Measurements from ENCODE around the gene PNKD. TPM values are rescaled to one million over a fixed set of nuclear protein-coding genes. Genes with fewer than 3 reads are reported as not detected.

PNKD gene
- total RNA-seq, 4 donors from 2014 or later, result 20.1 to 35.8 (median 31.9) TPM

DNA sequence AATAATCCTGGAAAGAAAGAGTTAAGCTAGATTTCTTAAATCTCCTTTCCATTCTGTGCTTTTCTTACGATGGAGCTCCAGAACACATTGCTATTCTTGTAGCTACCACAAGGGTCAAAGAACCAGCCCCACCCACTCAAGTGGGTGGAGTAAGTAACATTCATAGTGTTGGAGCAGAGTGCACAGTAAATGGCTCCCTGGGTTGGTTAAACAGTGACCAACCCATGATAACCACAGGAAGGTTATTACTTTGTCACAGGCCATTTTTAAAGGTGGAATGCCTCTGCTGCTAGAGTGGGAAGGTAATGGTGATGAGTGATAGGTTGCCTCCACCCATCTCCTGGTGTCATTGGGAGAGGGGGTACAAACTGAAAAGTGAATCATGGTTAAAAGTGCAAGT lies 39.4 kb upstream of the PNKD start:
- DNase-seq, result no peak
- Histone ChIP-seq H3K9me3 (no peaks in the 10 kb centered on the region), H3K36me3 (peaks cover 2 to 73% of the 10 kb centered on the region in 2 donors), H3K27me3 (no peaks in the 10 kb centered on the region), H3K4me3 (no peak overlapping the region), H3K4me1 (peaks cover 13 to 15% of the 10 kb centered on the region in 2 donors), H3K27ac (no peak overlapping the region)
- TF ChIP-seq, protein P1, sequence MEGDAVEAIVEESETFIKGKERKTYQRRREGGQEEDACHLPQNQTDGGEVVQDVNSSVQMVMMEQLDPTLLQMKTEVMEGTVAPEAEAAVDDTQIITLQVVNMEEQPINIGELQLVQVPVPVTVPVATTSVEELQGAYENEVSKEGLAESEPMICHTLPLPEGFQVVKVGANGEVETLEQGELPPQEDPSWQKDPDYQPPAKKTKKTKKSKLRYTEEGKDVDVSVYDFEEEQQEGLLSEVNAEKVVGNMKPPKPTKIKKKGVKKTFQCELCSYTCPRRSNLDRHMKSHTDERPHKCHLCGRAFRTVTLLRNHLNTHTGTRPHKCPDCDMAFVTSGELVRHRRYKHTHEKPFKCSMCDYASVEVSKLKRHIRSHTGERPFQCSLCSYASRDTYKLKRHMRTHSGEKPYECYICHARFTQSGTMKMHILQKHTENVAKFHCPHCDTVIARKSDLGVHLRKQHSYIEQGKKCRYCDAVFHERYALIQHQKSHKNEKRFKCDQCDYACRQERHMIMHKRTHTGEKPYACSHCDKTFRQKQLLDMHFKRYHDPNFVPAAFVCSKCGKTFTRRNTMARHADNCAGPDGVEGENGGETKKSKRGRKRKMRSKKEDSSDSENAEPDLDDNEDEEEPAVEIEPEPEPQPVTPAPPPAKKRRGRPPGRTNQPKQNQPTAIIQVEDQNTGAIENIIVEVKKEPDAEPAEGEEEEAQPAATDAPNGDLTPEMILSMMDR (IDR thresholded peaks at IDR 0.05 in 4 of 5, conservative IDR thresholded peaks at IDR 0.05 in 1 of 5), result no peak
- TF ChIP-seq POLR2A (IDR thresholded peaks at IDR 0.05), result no peak
- intact Hi-C loops (cut with DNase I; ENCODE audit: low total_unique reads), result no loop called here
- no peak for ATAC-seq
- in situ Hi-C loops (cut with MboI; ENCODE audit: low sequenced_read_pairs in 4 of 4), result no loop called here

DNA sequence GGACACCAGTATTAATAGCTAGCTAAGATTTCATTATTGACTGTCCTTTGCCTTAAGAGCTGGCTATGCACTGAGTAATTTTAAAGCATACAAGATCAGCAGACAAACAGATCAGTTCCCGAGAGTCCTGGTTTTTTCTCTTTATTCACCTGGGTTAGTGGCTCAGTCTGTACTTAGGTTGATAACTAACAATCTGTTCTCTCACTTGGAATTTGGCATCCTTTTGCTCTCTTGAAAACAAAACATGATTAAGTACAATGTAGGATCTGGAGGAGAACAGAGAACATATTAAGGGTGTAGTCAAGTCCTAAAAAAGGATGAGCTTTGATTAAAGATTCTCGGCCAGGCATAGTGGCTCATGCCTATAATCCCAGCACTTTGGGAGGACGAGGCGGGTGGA lies 36.8 kb upstream of the PNKD start:
- ATAC-seq (no peak), DNase-seq (no peak)
- Histone ChIP-seq H3K36me3 (peaks cover 2 to 81% of the 10 kb centered on the region in 2 donors), H3K27me3 (no peaks in the 10 kb centered on the region), H3K4me1 (peaks cover 13% of the 10 kb centered on the region in 2 donors), H3K27ac (no peak overlapping the region), H3K4me3 (no peak overlapping the region), H3K9me3 (no peaks in the 10 kb centered on the region)
- in situ Hi-C loops (cut with MboI; ENCODE audit: low sequenced_read_pairs in 4 of 4), result no loop called here
- TF ChIP-seq POLR2A (IDR thresholded peaks at IDR 0.05), result no peak
- TF ChIP-seq, protein P1 (IDR thresholded peaks at IDR 0.05 in 4 of 5, conservative IDR thresholded peaks at IDR 0.05 in 1 of 5), result no peak
- intact Hi-C loops (cut with DNase I; ENCODE audit: low total_unique reads), result no loop called here

DNA sequence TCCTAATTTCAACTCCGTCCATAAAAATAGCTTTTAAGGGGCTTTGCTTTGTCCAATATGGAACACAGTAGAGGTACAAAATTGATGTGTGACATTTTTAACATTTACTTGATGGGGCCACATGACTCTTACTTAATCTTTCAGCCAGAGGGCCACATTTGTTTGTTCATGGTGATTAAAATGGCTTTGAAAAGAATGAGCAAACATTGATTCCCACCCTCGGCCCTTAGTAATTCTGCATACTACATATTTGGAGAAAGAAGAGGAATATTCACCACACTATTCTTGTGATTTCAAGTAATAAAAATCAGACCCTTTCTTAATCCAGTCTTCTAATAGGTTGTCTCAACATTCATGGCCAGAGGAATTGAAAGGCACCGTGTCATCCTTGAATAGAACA lies 35.8 kb upstream of the PNKD start:
- H3K27ac ChIP-seq, result no peak overlapping the region
- no peak for TF ChIP-seq POLR2A (IDR thresholded peaks at IDR 0.05)
- TF ChIP-seq, protein P1 (IDR thresholded peaks at IDR 0.05 in 4 of 5, conservative IDR thresholded peaks at IDR 0.05 in 1 of 5), result no peak
- H3K4me1 ChIP-seq, result peaks cover 4 to 6% of the 10 kb centered on the region in 2 donors
- intact Hi-C loops (cut with DNase I; ENCODE audit: low total_unique reads) (no loop called here), in situ Hi-C loops (cut with MboI; ENCODE audit: low sequenced_read_pairs in 4 of 4) (no loop called here)
- H3K27me3 ChIP-seq, result no peaks in the 10 kb centered on the region
- H3K4me3 ChIP-seq, result no peak overlapping the region
- peaks cover 2 to 85% of the 10 kb centered on the region in 2 donors for H3K36me3 ChIP-seq
- ATAC-seq (no peak), DNase-seq (no peak)
- no peaks in the 10 kb centered on the region for H3K9me3 ChIP-seq

DNA sequence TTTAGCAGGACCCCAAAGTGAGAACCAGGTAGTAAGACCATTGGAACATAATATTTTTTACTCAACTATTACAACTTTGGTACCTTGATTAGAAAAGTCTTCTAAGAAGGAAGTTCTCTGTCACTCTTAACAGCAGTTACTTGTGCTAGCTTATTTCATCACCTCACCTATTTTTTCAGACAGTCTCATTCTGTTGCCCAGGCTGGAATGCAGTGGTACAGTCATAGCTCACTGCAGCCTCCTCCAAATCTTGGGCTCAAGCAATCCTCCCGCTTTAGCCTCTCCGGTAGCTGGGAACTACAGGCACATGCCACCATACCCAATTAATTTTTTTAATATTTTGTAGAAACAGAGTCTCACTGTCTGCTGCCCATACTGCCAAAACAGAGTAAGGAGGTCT lies 35.3 kb upstream of the PNKD start:
- in situ Hi-C loops (cut with MboI; ENCODE audit: low sequenced_read_pairs in 4 of 4), result no loop called here
- no peak for ATAC-seq
- Histone ChIP-seq H3K27me3 (no peaks in the 10 kb centered on the region), H3K9me3 (no peaks in the 10 kb centered on the region), H3K4me1 (peaks cover under 1 to 6% of the 10 kb centered on the region in 2 donors), H3K4me3 (no peak overlapping the region), H3K27ac (no peak overlapping the region), H3K36me3 (peaks cover 2 to 85% of the 10 kb centered on the region in 2 donors)
- DNase-seq, result no peak
- intact Hi-C loops (cut with DNase I; ENCODE audit: low total_unique reads), result no loop called here
- no peak for TF ChIP-seq POLR2A (IDR thresholded peaks at IDR 0.05)
- TF ChIP-seq, protein P1 (IDR thresholded peaks at IDR 0.05 in 4 of 5, conservative IDR thresholded peaks at IDR 0.05 in 1 of 5), result no peak

GRCh38 chr2:218236829-218237228 lies 33.5 kb upstream of the PNKD start:
- no peaks in the 10 kb centered on the region for H3K4me1 ChIP-seq
- peaks cover 0 to 85% of the 10 kb centered on the region in 2 donors for H3K36me3 ChIP-seq
- TF ChIP-seq, protein P1 (IDR thresholded peaks at IDR 0.05 in 4 of 5, conservative IDR thresholded peaks at IDR 0.05 in 1 of 5), result no peak
- TF ChIP-seq POLR2A (IDR thresholded peaks at IDR 0.05), result no peak
- DNase-seq, result no peak
- intact Hi-C loops (cut with DNase I; ENCODE audit: low total_unique reads) (no loop called here), in situ Hi-C loops (cut with MboI; ENCODE audit: low sequenced_read_pairs in 4 of 4) (no loop called here)
- no peaks in the 10 kb centered on the region for H3K9me3 ChIP-seq
- no peak overlapping the region for H3K27ac ChIP-seq
- H3K4me3 ChIP-seq, result no peak overlapping the region
- no peaks in the 10 kb centered on the region for H3K27me3 ChIP-seq
- ATAC-seq, result no peak
